22Rv1 (cell line): ENCODE data around the gene ACO1.

Experiments
- ZFX ChIP-seq: fragments of 450-650 bp; IDR thresholded peaks from 2 replicates; pipeline ENCODE4 v1.6.1; 2017; ENCODE audit warnings: antibody characterized with exemption, borderline replicate concordance
- TF ChIP-seq, protein P1 (sequence below): fragments of 450-650 bp; IDR thresholded peaks from 2 replicates; pipeline ENCODE4 v1.5.1; 2017; ENCODE audit warnings: mild to moderate bottlenecking

DNA sequence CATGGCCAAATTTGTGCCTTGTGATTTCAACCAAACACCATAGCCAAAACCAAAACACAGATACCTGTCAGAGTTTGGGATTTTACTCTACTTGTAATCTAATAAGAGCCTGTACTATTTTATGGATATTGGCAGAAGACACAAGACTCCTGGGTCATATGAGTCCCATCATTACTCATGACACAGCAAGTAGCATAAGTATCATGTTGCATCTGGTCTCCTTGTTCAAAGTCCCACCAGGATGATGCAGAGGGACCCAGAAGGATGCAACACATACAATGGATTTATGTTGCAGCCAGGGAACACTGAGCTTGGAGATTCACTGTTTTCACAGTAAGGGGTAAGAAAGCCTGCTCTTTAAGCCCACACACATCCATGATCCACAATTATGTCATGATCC lies 13.2 kb upstream of the ACO1 start:
- TF ChIP-seq, protein P1, sequence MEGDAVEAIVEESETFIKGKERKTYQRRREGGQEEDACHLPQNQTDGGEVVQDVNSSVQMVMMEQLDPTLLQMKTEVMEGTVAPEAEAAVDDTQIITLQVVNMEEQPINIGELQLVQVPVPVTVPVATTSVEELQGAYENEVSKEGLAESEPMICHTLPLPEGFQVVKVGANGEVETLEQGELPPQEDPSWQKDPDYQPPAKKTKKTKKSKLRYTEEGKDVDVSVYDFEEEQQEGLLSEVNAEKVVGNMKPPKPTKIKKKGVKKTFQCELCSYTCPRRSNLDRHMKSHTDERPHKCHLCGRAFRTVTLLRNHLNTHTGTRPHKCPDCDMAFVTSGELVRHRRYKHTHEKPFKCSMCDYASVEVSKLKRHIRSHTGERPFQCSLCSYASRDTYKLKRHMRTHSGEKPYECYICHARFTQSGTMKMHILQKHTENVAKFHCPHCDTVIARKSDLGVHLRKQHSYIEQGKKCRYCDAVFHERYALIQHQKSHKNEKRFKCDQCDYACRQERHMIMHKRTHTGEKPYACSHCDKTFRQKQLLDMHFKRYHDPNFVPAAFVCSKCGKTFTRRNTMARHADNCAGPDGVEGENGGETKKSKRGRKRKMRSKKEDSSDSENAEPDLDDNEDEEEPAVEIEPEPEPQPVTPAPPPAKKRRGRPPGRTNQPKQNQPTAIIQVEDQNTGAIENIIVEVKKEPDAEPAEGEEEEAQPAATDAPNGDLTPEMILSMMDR: no peak
- no peak for TF ChIP-seq ZFX
